GM21619 (cell line): ENCODE results near the gene CDKN2B.
"Not testable (repeated sequence)": the region's sequence is repeated elsewhere in the genome, so short reads cannot be mapped to it uniquely, and the experiment has no call there.

Experiments used
- ATAC-seq: cut with Tn5 transposase; IDR thresholded peaks from one replicate; pipeline ENCODE4 v1.9.1; 2021; ENCODE audit not compliant: unreplicated experiment

Gene CDKN2B

GRCh38 chr9:21969951-21970799, 38.9 kb downstream of the CDKN2B start:
- no peak for ATAC-seq

- ATAC-seq = no peak
Observed at GRCh38 chr9:21969011-21969940, 39.8 kb downstream of the CDKN2B start.

GRCh38 chr9:21968331-21969010, 40.6 kb downstream of the CDKN2B start:
- ATAC-seq = no peak

- ATAC-seq = no peak
Observed at GRCh38 chr9:21967702-21968101, 41.4 kb downstream of the CDKN2B start.

GRCh38 chr9:21967169-21967568, 41.9 kb downstream of the CDKN2B start:
- ATAC-seq = no peak

GRCh38 chr9:21966140-21966851, 42.8 kb downstream of the CDKN2B start:
- ATAC-seq = no peak

GRCh38 chr9:21965401-21965951, 43.6 kb downstream of the CDKN2B start:
- ATAC-seq = peak; percentile 81

GRCh38 chr9:21964925-21965385, 44.1 kb downstream of the CDKN2B start:
- peak; percentile 58 for ATAC-seq

- no peak for ATAC-seq
Observed at GRCh38 chr9:21961569-21961968, 47.5 kb downstream of the CDKN2B start.

GRCh38 chr9:21959268-21959667, 49.8 kb downstream of the CDKN2B start:
- ATAC-seq = not testable (repeated sequence)

GRCh38 chr9:21958833-21959232, 50.3 kb downstream of the CDKN2B start:
- no peak for ATAC-seq
